Measurements from ENCODE around the gene TRIML2.
"Not testable (repeated sequence)": the region's sequence is repeated elsewhere in the genome, so short reads cannot be mapped to it uniquely, and the experiment has no call there.

The TRIML2 gene

DNA sequence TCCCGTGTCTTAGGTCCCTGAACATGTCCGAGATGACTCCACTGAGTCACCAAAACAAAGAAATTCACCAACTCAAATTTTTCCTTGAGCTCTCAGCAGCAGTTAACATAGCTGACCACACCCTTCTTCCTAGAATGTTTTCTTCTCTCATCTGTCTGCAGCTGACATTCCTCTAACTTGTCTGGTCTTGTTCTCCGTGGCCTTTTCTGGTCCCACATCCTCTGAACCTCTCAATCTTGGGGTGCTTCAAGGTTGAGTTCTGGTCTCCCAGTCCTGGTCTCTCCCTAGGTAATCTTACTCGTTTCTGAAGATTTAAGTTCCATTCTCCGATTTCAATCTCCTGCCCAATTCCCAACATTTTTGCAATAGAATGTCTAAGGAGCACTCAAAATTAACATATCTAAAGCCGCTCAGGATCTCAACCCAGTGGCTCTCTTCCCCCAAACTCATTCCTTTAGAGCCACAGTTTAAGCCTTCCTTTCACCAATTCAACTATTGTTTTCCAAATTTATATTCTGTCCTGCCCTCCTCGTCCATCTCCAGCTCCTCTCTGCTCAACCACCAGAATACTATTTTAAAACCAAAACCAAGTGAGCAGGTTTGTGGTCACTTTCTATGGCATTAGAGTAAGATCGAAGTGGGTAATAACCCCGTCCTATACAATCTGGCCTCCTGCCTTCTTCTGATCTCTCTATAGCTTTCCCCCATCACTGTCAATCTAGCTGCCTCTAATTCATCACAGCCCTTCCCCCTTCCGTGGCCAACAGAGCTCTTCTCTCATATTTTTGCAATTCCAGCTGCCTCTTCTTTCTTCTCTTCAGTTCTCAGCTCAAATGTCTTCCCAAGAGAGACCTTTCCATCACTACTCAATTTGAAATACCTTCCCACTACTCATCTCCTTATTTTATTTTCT is 1.2 kb downstream of the TRIML2 start:
- DNase-seq (ENCODE audit: low read depth): no peak

DNA sequence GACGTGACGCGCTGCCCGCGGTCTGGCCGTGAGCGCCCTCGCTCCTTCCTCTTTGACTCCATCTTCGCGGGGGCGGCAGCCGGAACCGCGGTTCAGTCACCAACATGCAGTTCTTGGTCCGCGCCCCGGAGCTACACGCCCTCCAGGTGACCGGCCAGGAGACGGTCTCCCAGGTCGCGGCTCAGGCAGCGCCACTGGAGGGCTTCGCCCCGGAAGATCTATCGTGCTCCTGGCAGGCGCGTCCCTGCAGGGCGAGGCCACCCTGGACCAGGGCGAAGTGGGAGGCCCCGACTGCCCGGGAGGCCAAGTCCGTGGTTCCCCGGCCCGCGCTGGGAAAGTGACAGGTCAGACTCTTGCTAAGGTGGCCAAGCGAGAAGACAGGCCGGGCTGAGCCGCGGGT is 2.9 kb downstream of the TRIML2 start:
- DNase-seq (ENCODE audit: low read depth): no peak

DNA sequence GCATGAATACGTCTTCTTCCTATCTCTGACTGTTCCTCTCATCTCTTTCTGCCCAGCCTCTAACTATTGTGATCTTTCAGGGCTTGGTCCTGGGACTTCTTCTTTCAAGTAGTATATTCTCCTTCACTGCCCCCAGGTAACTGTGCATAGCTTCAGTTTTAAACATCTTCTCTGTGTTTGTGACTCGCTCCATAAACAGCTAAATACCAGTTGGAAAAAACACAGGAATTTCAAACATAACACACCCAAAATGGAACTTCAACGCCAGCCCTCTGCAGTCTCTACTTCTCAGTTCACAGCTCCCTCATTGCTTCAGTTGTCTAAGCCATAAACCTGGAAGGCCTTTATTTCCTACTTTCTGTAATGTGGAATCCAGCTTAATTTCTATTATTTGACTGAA is 16.6 kb downstream of the TRIML2 start:
- DNase-seq (ENCODE audit: low read depth): no peak

DNA sequence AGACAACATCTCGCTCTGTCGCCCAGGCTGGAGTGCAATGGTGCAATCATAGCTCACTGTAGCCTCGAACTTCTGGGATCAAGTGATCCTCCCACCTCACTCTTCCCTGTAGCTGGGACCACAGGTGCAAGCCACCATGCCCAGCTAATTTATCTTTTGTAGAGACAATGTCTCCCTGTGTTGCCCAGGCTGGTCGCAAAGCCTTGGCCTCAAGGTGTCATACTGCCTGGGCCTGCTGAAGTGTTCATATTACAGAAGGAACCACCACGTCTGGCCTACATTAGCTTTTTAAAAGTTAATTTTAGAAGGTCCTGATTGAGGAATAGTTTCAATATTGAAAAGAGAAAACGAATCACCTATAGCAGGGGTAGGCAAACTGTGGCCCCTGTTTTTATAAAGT is 22.5 kb downstream of the TRIML2 start:
- no peak for DNase-seq (ENCODE audit: low read depth)

- no peak for DNase-seq (ENCODE audit: low read depth)
Observed at GRCh38 chr4:188082796-188083195, 26.6 kb downstream of the TRIML2 start.

GRCh38 chr4:188078116-188078515 is 31.3 kb downstream of the TRIML2 start:
- no peak for DNase-seq (ENCODE audit: low read depth)

- DNase-seq (ENCODE audit: low read depth): no peak
Observed at GRCh38 chr4:188076169-188076568, 33.2 kb downstream of the TRIML2 start.

DNA sequence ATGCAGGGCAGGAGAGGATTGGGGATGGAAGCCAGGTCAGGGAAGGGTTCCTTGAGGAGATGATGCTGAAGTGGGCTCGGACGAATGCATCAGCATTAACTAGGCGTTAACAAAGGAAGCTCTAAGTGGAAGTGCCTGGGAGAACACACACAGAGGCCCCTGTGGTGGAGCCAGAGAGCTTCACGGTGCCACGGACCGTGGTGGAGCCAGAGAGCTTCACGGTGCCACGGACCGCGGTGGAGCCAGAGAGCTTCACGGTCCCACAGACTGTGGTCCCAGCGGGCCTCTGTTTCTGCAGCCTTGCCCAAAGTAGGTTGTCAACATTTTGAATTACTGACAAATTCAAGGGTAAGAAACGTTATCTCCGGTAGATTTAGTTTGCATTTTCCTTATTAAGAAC is 48.3 kb downstream of the TRIML2 start:
- DNase-seq (ENCODE audit: low read depth): no peak

GRCh38 chr4:188053302-188053701 is 56.1 kb downstream of the TRIML2 start:
- DNase-seq (ENCODE audit: low read depth): no peak

DNA sequence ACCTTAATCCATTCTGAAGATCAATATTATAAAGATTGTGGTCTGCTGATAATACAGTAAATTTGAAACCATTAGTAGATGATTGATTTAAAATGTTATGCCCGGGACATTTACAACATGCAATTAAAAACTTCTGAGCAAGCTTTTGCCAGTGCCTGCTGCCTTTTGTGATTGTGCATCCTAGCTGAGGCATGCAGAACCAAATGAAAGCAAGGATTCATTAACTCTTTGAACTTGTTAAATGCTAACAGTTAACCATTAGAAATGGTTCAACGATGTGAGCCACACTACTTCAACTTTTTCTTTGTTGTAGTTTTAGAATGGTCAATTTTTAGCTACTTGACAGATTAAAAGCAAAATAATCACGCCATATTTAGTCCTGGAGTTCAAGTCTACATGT is 62.7 kb downstream of the TRIML2 start:
- DNase-seq (ENCODE audit: low read depth): no peak

DNA sequence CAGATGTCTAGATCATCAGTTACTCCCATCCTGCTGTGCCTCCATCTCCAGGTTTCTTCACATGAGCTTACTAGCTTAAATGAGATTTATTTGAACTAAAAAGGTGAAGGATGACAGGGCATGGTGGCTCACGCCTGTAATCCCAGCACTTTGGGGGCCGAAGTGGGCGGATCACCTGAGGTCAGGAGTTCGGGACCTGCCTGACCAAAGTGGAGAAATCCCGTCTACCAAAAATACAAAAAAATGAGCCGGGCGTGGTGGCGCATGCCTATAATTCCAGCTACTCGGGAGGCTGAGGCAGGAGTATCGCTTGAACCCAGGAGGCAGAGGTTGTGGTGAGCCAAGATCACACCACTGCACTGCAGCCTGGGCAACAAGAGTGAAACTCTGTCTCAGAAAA is 63.9 kb downstream of the TRIML2 start:
- DNase-seq (ENCODE audit: low read depth): not testable (repeated sequence)

DNA sequence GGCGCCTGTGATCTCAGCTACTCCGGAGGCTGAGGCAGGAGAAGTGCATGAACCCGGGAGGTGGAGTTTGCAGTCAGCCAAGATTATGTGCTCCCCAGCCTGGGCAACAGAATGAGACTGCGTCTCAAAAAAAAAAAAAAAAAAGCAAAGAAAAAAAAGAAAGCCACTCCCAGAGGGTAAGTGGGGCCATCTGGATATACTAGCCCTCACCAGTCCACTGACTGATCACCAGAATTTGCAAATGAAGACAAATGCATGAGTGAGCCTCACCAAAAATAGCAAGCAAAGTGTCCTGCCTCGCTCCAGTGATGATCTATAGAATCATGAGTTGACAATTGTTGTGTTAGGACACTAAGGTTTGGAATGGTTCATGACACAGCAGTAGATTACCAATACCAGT is 66.2 kb downstream of the TRIML2 start:
- DNase-seq (ENCODE audit: low read depth): no peak

GRCh38 chr4:188042191-188042590 is 67.2 kb downstream of the TRIML2 start:
- DNase-seq (ENCODE audit: low read depth): no peak

DNA sequence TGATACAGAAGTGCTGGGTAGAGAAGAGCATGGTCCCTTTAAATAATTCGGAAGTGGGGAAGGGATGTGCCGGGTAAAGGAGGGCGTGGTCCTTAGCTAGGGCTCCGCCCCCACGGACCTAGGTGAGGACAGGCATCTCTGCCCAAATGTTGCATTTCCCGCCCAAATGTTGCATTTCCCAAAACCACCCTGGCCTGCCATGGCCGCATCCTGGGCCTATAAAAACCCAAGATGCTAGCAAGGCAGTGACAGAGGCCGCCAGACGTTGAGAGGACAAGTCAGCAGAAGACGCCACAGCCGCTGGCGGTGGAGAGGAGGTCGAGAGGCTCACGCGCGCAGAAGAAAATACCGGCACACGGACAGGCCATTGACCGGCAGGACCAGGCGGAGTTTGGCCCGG is 67.7 kb downstream of the TRIML2 start:
- DNase-seq (ENCODE audit: low read depth): no peak

All from GM04504 (cell line).